Measurements from ENCODE around the gene CLEC10A.

- TF ChIP-seq CTCF (conservative IDR thresholded peaks at IDR 0.05; ENCODE audit: low read depth, low read length) (no peak), EZH2 (IDR thresholded peaks at IDR 0.05; ENCODE audit: low read length, unreplicated experiment) (no peak)
Measured at GRCh38 chr17:7097940-7098339, 17.9 kb upstream of the CLEC10A start.

Measured in PC-3 (cell line).